Endothelial cell of umbilical vein (primary cell): ENCODE data around the gene SPATA3.

Source experiments
- FOS ChIP-seq: IDR thresholded peaks from 2 replicates; pipeline ENCODE4 v1.6.1; 2011; ENCODE audit warnings: mild to moderate bottlenecking, low read length, moderate library complexity, borderline replicate concordance; ENCODE audit not compliant: insufficient read depth
- POLR2AphosphoS5 ChIP-seq: IDR thresholded peaks from 2 replicates; pipeline ENCODE4 v1.6.1; 2012; ENCODE audit warnings: low read depth, mild to moderate bottlenecking, control low read depth, low read length, moderate library complexity; ENCODE audit not compliant: insufficient read depth
- TF ChIP-seq, protein P1 (sequence below), 2 donors: IDR thresholded peaks; 1 replicate in 1 of 2; 2 replicates in 1 of 2; pipeline ENCODE4 v1.5.1; 2011; ENCODE audit warnings: low read length in 2 of 2, mild to moderate bottlenecking in 2 of 2, moderate library complexity in 2 of 2, control low read depth in 1 of 2, inconsistent platforms in 1 of 2, low read depth in 1 of 2; ENCODE audit not compliant: insufficient read depth in 1 of 2; ENCODE audit errors: extremely low read depth in 1 of 2

DNA sequence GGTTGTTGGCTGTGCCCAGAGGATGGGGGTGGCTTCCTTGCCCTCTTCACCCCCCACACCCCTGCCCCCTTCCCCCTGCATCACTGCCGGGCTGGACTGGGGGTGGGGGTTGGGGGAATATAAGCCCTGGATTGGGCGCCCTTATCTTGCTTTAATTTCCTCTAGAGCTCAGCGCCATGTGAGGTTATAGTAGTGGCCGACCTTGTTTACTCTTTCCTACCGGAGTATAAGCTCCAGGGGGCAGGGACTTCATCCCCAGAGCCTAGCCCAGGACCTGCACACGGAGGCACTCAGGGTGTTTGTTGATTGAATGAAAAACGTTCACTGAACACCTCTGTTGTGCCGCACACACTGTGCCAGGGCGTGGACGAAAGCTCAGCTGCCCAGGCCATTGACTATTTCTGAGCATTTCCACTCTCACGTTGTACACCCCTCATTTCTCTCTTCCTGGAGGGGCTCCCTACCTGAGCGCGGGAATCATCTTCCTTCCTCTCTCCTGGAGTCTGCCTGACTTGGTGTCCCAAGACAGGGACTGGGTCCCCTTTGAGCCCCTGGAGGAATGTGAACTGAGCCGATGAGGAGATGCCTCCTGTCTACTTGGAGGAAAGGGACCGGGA is 9.3 kb upstream of the SPATA3 start:
- TF ChIP-seq, protein P1, sequence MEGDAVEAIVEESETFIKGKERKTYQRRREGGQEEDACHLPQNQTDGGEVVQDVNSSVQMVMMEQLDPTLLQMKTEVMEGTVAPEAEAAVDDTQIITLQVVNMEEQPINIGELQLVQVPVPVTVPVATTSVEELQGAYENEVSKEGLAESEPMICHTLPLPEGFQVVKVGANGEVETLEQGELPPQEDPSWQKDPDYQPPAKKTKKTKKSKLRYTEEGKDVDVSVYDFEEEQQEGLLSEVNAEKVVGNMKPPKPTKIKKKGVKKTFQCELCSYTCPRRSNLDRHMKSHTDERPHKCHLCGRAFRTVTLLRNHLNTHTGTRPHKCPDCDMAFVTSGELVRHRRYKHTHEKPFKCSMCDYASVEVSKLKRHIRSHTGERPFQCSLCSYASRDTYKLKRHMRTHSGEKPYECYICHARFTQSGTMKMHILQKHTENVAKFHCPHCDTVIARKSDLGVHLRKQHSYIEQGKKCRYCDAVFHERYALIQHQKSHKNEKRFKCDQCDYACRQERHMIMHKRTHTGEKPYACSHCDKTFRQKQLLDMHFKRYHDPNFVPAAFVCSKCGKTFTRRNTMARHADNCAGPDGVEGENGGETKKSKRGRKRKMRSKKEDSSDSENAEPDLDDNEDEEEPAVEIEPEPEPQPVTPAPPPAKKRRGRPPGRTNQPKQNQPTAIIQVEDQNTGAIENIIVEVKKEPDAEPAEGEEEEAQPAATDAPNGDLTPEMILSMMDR (IDR thresholded peaks at IDR 0.05; ENCODE audit: extremely low read depth in 1 of 2, insufficient read depth in 1 of 2, low read depth in 1 of 2, low read length in 2 of 2), result no peak
- TF ChIP-seq FOS (no peak), POLR2AphosphoS5 (no peak)
